Measurements from ENCODE around the gene PCK2. TPM values are rescaled to one million over a fixed set of nuclear protein-coding genes. Genes with fewer than 3 reads are reported as not detected.

PCK2 gene
- total RNA-seq, 1 donor from 2014 or later: 590 TPM

DNA sequence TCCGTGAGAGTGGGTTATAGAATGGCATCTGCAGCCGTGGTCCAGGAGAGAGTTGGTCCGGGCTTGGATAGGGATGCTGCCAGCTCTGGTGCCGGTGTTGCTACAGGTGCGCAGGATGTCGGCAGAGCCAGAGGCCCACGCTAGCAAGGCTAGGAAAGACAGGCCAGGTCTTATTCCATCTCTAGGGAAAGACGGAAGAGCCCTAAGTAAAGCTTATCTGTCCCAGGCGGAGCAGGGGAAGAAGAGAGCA lies 41.4 kb downstream of the PCK2 start:
- ATAC-seq (no peak), DNase-seq (ENCODE audit: low spot score) (no peak)

DNA sequence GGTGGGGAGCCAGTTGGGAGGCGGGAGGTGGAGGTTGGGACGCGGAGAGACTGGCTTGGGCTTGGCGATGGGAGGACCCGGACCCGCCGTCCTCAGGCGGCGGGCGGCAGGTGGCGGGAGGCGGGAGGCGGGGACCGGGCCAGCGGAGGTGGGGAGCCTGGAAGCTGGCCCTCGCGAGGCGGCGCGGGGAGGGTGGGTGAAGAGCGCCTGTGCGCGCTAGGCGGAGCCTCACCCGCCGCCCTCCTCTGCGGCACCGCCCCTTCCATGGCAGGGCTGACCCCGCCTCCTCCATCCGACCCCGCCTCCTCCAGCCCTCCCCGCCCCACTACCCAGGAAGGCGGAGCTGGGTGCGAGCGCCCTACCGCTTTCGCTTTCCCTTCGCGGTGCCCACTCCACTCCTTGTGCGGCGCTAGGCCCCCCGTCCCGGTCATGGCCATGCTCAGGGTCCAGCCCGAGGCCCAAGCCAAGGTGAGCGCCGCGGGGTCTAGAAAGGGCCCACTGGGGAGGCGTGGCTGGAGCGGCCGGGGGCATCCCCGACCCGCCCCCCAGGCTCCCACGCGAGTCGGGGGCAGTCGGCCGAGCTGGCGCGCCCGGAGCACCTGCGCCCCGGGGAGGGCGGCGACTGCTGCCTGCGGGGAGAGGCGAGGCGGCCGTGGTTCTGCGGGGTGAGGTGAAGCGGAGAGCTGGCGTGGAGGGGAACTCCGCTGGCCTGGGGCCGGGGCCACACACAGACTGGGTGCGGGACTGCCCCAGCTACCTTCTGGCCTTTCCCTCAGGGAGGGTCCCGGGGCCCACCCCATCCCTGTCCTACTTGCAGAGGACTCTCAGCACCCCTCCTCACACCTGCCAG lies 41.9 kb downstream of the PCK2 start, which contains the start of gene PSME1:
TSS of gene PSME1 (plus strand) at position 361 of the 850 bp plus-strand sequence. CDS start at position 430, 69 bp downstream.
- peak; percentile 86 for ATAC-seq
- DNase-seq (ENCODE audit: low spot score): peak; percentile 97

DNA sequence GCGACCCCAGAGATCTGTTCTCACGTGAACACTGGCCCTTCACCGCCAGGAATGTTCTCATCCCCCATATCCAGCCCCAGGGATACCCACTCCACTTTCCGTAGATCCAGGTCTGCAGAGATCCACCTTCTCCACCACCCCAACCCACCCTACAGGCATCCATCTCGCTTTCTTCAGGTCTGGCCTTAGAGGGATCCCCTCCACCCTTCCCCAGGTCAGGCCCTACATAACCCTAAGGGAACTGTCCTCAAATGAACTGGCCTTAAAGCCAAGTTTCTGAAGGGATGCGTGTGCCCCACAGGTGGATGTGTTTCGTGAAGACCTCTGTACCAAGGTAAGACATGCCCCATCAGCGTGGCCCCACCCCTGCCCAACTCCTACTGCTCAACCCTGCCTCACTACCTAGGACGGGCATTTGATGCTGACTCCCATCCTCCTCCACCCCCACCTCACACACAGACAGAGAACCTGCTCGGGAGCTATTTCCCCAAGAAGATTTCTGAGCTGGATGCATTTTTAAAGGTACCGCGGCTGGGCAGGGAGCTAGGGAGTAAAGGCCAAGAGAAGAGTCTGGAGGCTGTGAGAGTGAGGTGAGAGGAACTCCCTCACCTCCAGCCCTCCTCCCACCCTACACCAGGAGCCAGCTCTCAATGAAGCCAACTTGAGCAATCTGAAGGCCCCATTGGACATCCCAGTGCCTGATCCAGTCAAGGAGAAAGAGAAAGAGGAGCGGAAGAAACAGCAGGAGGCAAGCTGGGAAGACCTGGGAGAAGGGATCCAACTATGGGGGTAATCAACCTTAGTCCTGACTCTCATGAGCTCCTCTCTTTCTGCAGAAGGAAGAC lies 42.8 kb downstream of the PCK2 start:
- no peak for DNase-seq (ENCODE audit: low spot score)
- no peak for ATAC-seq

DNA sequence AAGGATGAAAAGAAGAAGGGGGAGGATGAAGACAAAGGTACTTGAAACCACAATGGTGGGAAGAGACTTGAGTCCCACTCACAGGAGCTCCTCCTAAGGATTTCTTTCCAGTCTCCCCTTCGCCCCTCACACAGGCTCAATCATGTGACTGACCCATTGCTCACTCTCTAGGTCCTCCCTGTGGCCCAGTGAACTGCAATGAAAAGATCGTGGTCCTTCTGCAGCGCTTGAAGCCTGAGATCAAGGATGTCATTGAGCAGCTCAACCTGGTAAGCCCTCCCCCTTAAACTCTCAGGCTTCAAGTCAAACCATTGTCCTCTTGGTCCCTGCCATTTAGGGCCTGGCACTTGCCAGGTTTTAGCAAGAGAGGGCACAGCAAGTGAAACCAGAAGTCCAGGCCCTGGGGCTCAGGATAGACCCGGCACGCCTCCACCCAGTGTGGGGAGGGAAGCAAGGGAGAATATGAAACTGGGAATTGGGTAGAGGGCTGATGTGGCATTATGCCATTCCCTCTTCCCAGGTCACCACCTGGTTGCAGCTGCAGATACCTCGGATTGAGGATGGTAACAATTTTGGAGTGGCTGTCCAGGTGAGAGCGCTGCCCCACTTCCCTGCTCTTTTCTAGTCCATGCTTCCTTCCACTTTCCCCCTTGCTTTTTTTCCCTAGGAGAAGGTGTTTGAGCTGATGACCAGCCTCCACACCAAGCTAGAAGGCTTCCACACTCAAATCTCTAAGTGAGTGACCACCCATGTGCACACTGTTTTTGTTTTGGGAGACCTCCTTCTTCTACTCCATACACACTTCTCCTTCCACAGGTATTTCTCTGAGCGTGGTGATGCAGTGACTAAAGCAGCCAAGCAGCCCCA lies 43.7 kb downstream of the PCK2 start:
- ATAC-seq (no peak), DNase-seq (ENCODE audit: low spot score) (no peak)

DNA sequence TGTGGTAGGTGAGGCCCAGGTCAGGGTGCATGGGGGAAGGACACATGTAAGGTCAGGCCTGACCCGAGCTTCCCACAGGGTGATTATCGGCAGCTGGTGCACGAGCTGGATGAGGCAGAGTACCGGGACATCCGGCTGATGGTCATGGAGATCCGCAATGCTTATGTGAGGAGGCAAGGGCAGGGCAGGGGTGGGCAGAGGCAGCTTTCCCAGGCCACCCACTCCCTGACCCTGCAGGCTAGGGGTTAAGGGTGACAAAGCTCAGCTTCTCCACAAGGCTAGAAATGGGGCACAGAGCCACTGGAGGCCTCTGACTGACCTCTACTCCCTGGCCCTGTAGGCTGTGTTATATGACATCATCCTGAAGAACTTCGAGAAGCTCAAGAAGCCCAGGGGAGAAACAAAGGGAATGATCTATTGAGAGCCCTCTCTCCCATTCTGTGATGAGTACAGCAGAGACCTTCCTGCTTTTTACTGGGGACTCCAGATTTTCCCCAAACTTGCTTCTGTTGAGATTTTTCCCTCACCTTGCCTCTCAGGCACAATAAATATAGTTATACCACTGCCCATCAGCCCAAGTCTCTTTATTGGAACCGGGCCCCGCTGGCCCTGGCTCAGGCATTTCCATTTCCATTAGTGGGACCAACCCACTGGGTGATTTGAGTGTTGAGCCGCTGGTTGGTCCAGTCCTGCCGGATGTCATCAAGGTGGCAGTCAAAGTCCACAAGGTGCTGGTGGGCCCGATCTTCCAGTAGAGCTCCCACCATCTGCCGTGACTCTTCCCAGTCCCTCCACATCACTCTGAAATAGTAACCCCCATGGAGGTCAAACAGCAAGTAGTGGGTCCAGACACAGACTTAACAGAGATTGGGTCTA lies 44.5 kb downstream of the PCK2 start:
- DNase-seq (ENCODE audit: low spot score) (no peak), ATAC-seq (no peak)

DNA sequence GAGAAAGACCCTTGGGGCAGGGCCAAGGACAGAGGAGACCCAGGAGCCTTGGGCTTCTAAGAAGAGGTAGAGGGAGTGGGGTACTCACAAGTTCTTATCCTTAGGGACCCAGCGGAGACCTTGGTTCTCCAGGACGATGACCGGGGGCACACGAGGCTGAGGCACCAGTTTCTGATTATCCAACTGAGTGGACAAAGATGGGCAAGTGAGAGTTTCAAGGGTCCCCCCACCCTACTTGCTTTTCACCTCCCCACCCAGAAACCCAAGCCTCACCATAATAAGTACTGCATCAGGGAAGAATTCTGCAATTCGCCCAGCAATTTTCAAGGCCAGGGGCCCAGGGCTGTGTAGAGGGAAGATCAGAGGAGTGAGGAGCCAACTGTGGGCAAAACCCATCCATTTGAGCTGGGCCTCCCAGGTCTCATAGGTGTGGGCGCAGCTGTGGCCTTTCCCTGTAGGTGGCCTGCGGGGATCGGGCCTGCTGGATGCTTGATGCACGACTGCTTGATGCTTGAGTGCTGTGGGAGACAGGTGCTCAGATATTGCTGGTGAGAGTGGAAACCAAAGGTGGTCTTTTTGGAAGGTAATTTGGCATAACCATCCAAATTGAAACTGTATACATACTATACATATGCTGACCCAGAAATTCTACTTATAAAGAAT lies 45.3 kb downstream of the PCK2 start:
- DNase-seq (ENCODE audit: low spot score) (no peak), ATAC-seq (no peak)

DNA sequence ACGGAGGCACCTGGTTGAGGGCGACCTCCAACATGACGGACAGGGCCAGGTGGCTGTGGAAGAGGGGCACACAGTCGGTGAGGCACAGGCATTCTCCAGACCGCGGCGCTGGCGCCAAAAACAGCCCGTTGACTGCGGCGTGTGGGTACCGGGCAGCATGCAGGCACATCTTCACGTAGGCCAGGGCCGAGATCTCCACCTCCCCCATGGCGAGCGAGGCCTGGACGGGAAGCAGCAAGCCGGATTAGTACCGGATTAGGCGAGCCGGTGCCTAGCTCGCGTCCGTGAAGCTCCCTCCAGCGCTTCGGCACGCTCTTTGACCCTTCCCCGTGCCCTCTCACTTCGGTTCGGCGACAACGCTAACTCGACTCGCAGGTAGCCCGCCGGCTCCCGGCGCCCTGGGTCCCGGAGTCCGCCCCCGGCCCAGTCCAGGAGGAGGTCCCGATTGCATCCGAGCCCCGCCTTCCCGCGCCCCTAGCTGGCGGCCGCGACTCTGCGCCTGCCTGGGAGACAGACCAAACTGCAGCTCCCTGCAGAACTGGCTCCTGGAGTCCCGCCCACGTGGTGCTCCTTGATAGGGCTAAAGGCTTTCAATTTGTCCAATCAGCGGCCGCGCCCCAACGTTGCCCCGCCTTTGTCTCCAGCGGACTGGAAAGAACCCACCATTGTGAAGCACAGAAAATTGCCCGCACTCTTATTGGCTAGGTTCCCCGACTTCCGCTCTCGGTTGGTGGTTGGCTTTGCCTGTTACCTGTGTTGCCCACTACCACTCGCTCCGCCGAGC lies 47.2 kb downstream of the PCK2 start, which contains the start of gene EMC9:
TSS of gene EMC9 (minus strand) at position 495 of the 784 bp plus-strand sequence. CDS start at position 208, 287 bp downstream.
- ATAC-seq: peak; percentile 86
- DNase-seq (ENCODE audit: low spot score): peak; percentile 100

DNA sequence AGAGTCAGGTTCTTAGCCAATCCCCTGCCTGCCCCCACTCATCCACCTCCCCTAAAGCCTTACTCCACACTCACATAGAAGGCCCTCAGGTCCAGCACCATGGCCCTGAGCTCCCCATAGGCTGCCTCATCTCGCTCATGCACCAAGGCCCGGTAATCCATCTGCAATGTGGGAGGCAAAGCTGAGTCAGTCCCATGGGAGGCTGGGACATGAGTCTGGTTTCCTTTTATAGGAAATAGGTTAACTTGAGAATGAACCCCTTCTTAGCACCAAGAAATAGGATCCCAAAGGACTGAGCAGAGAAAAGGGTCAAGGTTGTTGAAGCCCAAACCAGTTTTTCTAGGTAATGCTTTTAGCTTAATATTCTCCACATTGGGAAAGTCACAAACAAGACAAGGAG lies 49.4 kb downstream of the PCK2 start:
- no peak for ATAC-seq
- no peak for DNase-seq (ENCODE audit: low spot score)

DNA sequence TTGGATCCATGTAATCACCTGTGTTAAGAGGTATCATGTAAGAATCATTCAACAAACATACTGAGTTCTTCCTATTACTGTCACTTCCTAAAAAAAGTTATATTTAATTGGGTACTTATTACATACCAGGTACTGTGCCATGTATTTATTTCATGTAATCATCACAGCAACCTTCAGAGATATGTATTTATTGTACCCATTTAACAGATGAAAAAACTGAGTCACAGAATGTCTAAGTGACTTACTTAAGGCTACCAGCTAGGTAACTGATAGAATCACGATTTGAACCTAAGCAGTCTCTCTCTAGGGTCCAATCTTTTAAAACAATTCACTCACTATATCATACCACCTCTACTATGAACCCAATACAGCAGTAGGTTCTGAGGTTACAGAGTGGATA lies 50.3 kb downstream of the PCK2 start:
- ATAC-seq (no peak), DNase-seq (ENCODE audit: low spot score) (no peak)

DNA sequence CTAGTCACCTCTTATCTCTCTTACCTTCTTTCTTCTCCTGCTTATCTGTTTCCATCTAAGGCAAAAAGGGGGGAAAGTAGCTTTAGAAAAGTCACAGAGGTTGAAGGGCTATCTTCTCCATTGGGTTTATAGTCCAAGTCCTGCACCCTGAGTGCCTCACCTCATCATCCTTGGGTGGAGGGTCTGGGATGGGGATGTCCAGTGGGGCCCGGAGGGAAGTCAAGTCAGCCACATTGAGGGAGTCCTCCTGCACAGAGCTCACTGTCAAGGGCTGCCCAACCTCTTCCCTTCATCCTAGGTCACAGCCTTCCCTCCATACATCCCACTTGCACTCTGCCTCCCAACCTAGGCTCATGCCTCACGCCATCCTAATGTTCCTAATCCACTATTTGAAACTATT lies 51.1 kb downstream of the PCK2 start:
- DNase-seq (ENCODE audit: low spot score): no peak
- no peak for ATAC-seq

DNA sequence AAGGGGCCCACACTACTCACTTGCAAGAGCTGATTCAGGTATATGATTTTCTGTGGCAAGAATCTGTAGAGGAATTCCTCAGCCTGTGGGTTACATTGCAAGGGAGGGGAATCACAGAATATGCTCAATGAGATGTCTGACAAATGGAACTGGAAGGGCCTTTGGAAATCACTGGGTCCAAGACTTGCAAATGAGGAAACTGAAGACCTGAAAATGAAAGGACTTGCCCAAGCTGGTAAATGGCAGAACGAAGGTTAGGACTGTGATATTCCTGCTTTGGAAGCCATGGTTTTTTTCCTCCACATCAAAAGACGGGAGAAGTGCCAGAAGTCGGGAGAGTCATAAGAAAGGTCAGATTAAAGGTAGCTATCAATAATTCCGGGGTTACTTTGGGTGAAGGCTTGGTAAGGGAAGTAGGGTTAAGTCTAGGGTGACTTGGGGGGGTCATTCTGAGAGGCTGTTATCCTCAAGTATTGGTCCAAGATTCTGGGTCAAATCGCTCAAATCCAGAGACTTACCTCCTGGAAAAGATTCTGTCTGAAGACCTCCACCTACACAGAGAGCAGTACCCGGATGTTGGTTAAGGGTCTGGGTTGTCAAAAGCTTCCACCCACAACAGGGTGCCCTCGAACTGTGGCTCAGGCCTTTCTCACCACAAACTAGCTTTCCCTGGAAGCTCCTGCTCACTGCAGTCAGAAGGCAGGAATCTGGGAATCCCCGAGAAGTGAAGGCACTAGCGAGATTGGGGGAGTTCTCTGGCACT lies 51.8 kb downstream of the PCK2 start:
- ATAC-seq (no peak), DNase-seq (ENCODE audit: low spot score) (no peak)

DNA sequence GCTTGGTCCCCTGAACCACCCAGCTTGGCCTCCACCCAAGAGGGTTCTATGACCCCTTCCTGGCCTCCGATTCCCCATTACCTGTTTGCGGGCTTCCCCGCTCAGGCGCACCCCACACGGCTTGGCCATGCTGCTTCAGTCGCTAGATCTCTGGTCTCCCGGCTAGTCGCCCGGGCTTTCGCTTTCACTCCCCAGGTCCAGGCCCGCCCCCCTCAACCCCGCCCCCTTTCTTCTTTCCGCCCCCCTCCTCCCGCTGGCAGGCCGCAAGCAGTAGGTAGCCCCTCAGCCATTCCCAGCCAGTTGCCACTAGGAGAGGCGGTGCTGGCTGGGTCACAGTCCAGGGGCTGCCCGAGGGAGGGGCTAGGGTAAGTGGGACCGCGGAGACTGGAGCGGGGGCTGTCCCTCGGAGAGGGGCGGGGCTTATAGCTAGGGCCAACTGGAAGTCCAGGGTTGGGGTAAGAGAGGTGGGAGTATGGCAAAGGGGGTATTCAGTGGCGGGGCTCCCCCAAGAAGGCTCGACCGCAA lies 52.4 kb downstream of the PCK2 start, which contains the start of gene PSME2:
TSS of gene PSME2 (minus strand) at position 158 of the 525 bp plus-strand sequence. CDS start at position 129, 29 bp downstream.
- peak; percentile 83 for ATAC-seq
- DNase-seq (ENCODE audit: low spot score): peak; percentile 99

DNA sequence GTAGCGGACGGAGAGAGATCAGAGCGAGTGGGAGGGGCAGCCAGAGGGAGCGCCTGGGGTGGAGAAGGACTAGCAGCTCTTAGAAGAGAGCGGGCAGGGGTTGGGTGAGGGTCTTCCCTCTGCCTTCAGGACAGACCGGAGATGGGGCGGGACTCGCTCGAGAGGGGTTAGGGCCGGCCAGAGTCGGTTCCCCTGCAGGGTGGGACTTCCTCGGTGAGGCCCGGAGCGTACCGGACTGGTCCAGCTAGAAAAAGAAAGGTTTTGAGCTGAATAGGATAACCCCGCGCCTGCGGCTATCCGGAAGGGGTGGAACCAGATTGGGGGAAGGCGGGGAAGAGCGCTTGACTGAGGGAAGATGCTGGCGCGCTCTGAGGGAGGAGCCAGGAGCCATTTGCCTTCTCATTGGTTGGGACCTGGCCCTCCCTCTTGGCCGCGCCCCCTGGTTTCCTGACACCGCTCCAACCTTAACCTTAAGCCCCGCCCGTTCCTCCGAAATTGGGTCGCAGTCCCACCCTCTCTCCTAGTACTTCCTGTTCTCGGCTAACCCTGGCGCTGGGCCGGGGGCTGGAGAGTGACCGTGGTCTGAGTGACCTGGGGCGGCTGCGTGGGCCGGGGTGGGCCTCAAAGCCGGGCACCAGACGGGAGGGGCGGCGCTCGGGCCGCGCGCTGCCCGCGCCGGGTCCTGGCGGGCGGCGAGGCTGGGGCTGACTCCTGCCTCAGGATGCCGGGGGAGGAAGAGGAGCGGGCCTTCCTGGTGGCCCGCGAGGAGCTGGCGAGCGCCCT lies 53.1 kb downstream of the PCK2 start, which contains the start of gene RNF31:
TSS of gene RNF31 (plus strand) at position 521 of the 783 bp plus-strand sequence. CDS start at position 722, 201 bp downstream.
- ATAC-seq (peak; percentile 87), DNase-seq (ENCODE audit: low spot score) (peak; percentile 98)

DNA sequence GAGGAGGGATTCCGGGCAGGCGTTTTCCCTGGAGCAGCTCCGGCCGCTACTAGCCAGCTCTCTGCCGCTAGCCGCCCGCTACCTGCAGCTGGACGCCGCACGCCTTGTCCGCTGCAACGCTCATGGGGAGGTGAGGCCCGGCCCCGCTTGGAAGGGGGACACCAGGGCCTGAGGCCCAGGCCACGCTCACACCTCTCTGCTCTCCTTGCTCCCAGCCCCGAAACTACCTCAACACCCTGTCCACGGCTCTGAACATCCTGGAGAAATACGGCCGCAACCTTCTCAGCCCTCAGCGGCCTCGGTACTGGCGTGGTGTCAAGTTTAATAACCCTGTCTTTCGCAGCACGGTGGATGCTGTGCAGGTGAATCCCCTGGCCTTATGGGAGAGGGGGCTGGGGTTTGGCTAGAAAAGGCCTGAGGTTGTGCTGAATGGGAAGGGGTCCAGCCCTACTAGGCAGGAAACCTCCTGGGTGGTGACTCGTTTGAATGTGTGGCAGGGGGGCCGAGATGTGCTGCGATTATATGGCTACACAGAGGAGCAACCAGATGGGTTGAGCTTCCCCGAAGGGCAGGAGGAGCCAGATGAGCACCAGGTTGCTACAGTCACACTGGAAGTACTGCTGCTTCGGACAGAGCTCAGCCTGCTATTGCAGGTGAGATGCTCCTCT lies 53.8 kb downstream of the PCK2 start:
- no peak for DNase-seq (ENCODE audit: low spot score)
- peak; percentile 0 for ATAC-seq

DNA sequence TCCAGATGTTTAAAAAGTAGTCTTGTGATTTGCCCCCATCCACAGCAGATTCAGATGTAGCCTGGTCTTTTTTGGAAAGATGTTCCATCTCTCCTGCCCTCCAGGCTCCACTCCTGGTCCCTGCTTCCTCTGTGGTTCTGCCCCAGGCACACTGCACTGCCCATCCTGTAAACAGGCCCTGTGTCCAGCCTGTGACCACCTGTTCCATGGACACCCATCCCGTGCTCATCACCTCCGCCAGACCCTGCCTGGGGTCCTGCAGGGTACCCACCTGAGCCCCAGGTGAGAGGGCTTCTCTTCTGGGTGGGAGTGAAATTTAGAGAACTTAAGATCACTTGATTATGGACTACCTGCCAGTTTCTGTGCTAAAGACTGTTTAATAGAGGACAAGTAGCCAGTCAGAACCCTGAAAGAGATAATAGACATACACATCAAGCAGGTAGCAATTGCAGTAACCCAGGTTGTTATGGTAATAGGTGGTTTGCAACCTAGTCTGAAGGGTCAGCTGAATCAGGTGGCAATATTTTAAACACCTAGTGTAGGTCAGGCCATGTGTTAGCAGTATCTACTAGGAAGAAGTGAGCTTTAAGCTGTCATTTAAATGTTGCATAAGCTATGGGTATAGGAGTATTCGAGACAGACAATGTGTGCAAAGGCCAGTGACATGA lies 55.3 kb downstream of the PCK2 start:
- DNase-seq (ENCODE audit: low spot score): no peak

DNA sequence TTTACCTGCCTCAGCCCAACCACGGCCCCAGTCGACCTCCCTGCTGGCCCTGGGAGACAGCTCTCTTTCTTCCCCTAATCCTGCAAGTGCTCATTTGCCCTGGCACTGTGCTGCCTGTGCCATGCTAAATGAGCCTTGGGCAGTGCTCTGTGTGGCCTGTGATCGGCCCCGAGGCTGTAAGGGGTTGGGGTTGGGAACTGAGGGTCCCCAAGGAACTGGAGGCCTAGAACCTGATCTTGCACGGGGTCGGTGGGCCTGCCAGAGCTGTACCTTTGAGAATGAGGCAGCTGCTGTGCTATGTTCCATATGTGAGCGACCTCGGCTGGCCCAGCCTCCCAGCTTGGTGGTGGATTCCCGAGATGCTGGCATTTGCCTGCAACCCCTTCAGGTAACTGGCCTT lies 56.0 kb downstream of the PCK2 start:
- ATAC-seq (no peak), DNase-seq (ENCODE audit: low spot score) (no peak)

More for the DNA sequence above, 55.3 kb downstream of the PCK2 start:
- no peak for ATAC-seq

Measured in left lobe of liver (tissue), 2 donors.